SH-SY5Y (cell line): ENCODE results near the gene PGF.

Experiments used
- GATA2 ChIP-seq: IDR thresholded peaks from 2 replicates; pipeline ENCODE4 v1.6.1; 2011; ENCODE audit warnings: mild to moderate bottlenecking, low read depth, low read length
- GATA3 ChIP-seq: IDR thresholded peaks from 2 replicates; pipeline ENCODE4 v1.6.1; 2011; ENCODE audit warnings: low read depth, mild to moderate bottlenecking, low read length, moderate library complexity

- no peak for TF ChIP-seq GATA2
- no peak for TF ChIP-seq GATA3
These were observed 19.1 kb upstream of the PGF start for GRCh38 chr14:74974364-74975058.
